ENCODE results near the gene FHOD3. TPM values are rescaled to one million over a fixed set of nuclear protein-coding genes. Genes with fewer than 3 reads are reported as not detected.

FHOD3 gene
- total and polyA plus RNA-seq, 2 of the 4 experiments (the other 2 are of a cell fraction): 14.6 to 16.0 TPM

DNA sequence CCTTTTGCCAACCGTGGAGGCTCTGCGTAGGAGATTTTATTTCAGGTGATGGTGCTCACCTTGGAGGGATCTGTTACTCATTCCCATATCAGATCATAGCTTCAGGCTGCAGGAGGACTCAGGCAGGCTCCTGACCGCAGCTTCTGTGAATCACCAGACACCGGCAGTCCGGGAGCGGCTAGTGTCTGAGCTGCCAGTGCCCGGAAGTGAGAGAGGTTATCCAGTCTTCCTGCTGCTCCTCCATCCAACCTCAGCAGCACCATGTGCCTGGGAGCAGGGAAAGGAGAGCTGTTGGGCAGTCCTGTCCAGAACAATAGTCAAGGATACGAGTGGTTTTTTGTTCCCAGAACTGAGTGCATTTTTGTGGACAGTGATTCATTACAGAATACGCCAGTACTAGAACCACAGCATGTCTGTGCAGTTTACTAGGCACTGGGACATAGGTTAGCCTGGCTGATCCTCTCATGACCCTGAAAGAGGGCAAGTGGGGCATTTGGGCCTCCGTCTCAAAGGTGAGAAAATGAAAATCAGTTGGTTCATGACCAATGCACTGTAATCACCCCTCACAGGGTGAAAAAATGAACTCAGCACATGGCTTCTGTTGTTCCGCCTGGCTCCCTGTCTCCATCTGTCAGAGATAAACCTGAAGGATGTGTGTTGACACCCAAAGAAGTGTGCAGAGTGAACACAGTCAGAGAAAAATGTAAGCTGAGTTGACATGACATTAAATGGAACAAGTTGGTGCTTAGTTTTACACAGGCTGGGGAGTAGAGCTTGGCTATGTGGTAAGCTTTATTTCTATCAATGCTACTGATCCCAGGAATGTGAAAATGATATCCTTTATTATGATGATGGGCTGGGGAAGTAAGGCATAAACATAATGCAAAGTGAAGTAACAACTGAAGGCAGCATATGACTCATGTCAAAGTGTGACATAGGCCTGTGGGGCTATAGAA, 12.2 kb downstream of the FHOD3 start (continued):
- TF ChIP-seq ELK1 (IDR thresholded peaks at IDR 0.05; ENCODE audit: borderline replicate concordance, low read depth, low read length): no peak

DNA sequence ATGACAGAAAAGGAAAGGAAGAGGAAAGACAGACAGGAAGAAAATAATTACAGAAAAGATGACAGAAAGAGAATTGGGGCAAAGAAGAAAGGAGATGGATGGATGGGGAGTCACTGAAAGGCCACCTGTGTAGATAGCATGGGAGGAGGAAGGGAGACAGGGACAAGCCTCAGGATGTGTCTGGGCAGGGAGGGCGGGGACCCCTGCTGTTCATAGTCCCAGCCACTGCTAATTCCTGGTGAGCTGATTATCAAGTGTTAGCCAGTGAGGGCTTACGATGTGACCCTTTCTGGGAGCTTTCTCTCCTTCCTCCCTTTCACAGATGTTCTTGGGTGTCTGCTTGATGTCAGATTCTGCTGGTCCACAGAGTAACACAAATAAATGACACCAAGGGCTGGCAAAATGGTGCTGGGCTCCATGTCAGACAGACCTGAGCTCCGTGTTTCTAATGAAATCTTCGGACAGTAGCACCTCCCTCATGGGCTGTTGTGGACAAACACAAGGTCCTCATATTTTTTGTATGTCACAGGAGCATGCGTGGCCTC, 13.6 kb downstream of the FHOD3 start:
- Histone ChIP-seq H3K4me3 (ENCODE audit: insufficient read depth, low read depth, low read length) (no peak overlapping the region), H3K79me1 (ENCODE audit: low read depth in 1 of 2, low read length in 2 of 2) (peaks cover 20 to 53% of the 10 kb centered on the region in 2 experiments), H3K4ac (ENCODE audit: low read depth, low read length) (peak overlapping the region; percentile 28; the same call in 1 of the 2 replicates), H2AK9ac (replicated peaks; ENCODE audit: low read depth, low read length, poor library complexity) (no peak overlapping the region), H3K9me3 (ENCODE audit: control insufficient read depth, insufficient read depth, low read length) (no peaks in the 10 kb centered on the region), H2BK5ac (ENCODE audit: low read depth, low read length, poor library complexity, severe bottlenecking) (no peak overlapping the region), H2AFZ (replicated peaks; ENCODE audit: low read length, poor library complexity) (no peak overlapping the region), H3K18ac (ENCODE audit: low read depth, low read length) (no peak overlapping the region), H3K23ac (ENCODE audit: low read depth, low read length) (no peak overlapping the region), H3K14ac (replicated peaks; ENCODE audit: low read depth, low read length) (no peak overlapping the region), H2AK5ac (ENCODE audit: low read depth, low read length) (peak overlapping the region; percentile 74; the same call in 1 of the 2 replicates), H2BK15ac (ENCODE audit: low read depth, low read length) (peak overlapping the region; percentile 21; the same call in 1 of the 3 replicates), H4K20me1 (ENCODE audit: insufficient read depth, low read length) (peaks cover 15% of the 10 kb centered on the region), H3K9ac (ENCODE audit: low read depth, low read length) (no peak overlapping the region), H3K4me1 (ENCODE audit: control insufficient read depth, insufficient read depth, low read length) (peaks cover 20% of the 10 kb centered on the region), H4K91ac (ENCODE audit: insufficient read depth, low read depth, low read length) (peak overlapping the region; percentile 34; the same call in 1 of the 2 replicates), H4K8ac (ENCODE audit: low read depth in 2 of 2, low read length in 2 of 2) (no peak overlapping the region), H3K9me1 (ENCODE audit: insufficient read depth, low read length) (peaks cover 36% of the 10 kb centered on the region), H4K5ac (ENCODE audit: low read depth, low read length) (no peak overlapping the region), H3K27ac (ENCODE audit: insufficient read depth, low read length) (no peak overlapping the region), H2BK20ac (ENCODE audit: low read depth, low read length) (peak overlapping the region; percentile 48; the same call in 1 of the 2 replicates), H3K4me2 (ENCODE audit: low read depth, low read length) (no peak overlapping the region), H3K27me3 (ENCODE audit: control insufficient read depth, insufficient read depth, low read length) (no peaks in the 10 kb centered on the region), H3K36me3 (ENCODE audit: control insufficient read depth, insufficient read depth, low read length) (no peaks in the 10 kb centered on the region), H2BK120ac (ENCODE audit: low read depth, low read length) (0 out of 2 replicates have a peak overlapping the region, but pooled peaks have one; percentile 17), H3K56ac (ENCODE audit: extremely low read depth, insufficient read depth, low read length) (no peak overlapping the region)
- BruUV-seq (replicated peaks): no TSS peak
- no peak for TF ChIP-seq CHD1 (IDR thresholded peaks at IDR 0.05; ENCODE audit: low read depth, low read length)
- no peak for TF ChIP-seq MXI1 (IDR thresholded peaks at IDR 0.05; ENCODE audit: borderline replicate concordance, low read depth, low read length)
- no peak for TF ChIP-seq RAD21 (IDR thresholded peaks at IDR 0.05; ENCODE audit: low read length)
- TF ChIP-seq SMC3 (IDR thresholded peaks at IDR 0.05; ENCODE audit: low read depth, low read length): no peak
- TF ChIP-seq, protein P1, sequence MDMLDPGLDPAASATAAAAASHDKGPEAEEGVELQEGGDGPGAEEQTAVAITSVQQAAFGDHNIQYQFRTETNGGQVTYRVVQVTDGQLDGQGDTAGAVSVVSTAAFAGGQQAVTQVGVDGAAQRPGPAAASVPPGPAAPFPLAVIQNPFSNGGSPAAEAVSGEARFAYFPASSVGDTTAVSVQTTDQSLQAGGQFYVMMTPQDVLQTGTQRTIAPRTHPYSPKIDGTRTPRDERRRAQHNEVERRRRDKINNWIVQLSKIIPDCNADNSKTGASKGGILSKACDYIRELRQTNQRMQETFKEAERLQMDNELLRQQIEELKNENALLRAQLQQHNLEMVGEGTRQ (IDR thresholded peaks at IDR 0.05; ENCODE audit: low read depth, low read length): no peak
- dilution Hi-C loops (cut with HindIII; ENCODE audit: low sequenced_read_pairs, unreplicated experiment): no loop called here
- intact Hi-C loops (cut with micrococcal nuclease): no loop called here
- WGBS, 2 experiments (ENCODE audit: extremely low coverage in 2 of 2, insufficient read length in 1 of 2): 96% methylated on average over 3 of the region's 5 CpGs; no CpG with 5 or more reads in 1 of the 2 experiments
- DNase-seq: no peak
- POLR2A ChIA-PET (ENCODE audit: unreplicated experiment): no interaction called here
- no peak for ATAC-seq (ENCODE audit: low read depth)
- in situ Hi-C loops (cut with MboI; ENCODE audit: low sequenced_read_pairs): no loop called here
- CTCF ChIA-PET: no interaction called here

Measured in IMR-90 (cell line).